Activated B cell treated with CpG ODN at 0.5 μM for 24 hours (primary cell): ENCODE data around the gene HSCB. TPM values are rescaled to one million over a fixed set of nuclear protein-coding genes. Genes with fewer than 3 reads are reported as not detected.
A peak's percentile ranks its signal among the peaks of the same experiment; 100 is the strongest.

Experiments
- ATAC-seq: fragments of 200-7000 bp; cut with Tn5 transposase; one replicate; pipeline ENCODE4 v1.10.0; 2021; ENCODE audit warnings: low read depth, mild to moderate bottlenecking, moderate library complexity
- CTCF ChIA-PET: fragments of 350-600 bp; sonication (Branson Sonifier 250); formaldehyde crosslinking; loops from one replicate; lab custom pipeline; 2021; ENCODE audit warnings: antibody characterized with exemption; lab: Charles Lee
- POLR2A ChIA-PET: fragments of 350-600 bp; sonication (Branson Sonifier 250); formaldehyde crosslinking; loops from one replicate; lab custom pipeline; 2021; ENCODE audit warnings: antibody characterized with exemption; lab: Charles Lee
- DNase-seq: peaks from one replicate; pipeline ENCODE4 v3.0.0; 2022
- H3K27ac Mint-ChIP-seq: one replicate; pipeline ENCODE4 v1.8.0; 2020; ENCODE audit warnings: mixed read lengths
- H3K27me3 Mint-ChIP-seq: one replicate; pipeline ENCODE4 v1.8.0; 2021; ENCODE audit warnings: mixed read lengths
- H3K36me3 Mint-ChIP-seq: one replicate; pipeline ENCODE4 v1.8.0; 2021; ENCODE audit warnings: low read depth, mixed read lengths
- H3K4me1 Mint-ChIP-seq: one replicate; pipeline ENCODE4 v1.8.0; 2021; ENCODE audit warnings: mixed read lengths
- H3K4me3 Mint-ChIP-seq: one replicate; pipeline ENCODE4 v1.8.0; 2020; ENCODE audit warnings: mild to moderate bottlenecking, mixed read lengths
- H3K9me3 Mint-ChIP-seq: one replicate; pipeline ENCODE4 v1.8.0; 2020; ENCODE audit warnings: mixed read lengths
- intact Hi-C: fragments of 100-400 bp; cut with micrococcal nuclease; formaldehyde crosslinking; loops from one replicate; pipeline ENCODE4 v1.15.1; 2024
- total RNA-seq: library from RNA; stranded (reverse); gene quantifications from 2 replicates; pipeline ENCODE4 v1.2.3, GENCODE V29; 2022
- TF ChIP-seq, protein P1 (sequence below): fragments of 200-600 bp; IDR thresholded peaks from one replicate; pipeline ENCODE4 v1.8.0; 2022; ENCODE audit warnings: antibody characterized with exemption, mild to moderate bottlenecking

HSCB gene
- total RNA-seq, 1 donor from 2014 or later: 17.0 TPM

DNA sequence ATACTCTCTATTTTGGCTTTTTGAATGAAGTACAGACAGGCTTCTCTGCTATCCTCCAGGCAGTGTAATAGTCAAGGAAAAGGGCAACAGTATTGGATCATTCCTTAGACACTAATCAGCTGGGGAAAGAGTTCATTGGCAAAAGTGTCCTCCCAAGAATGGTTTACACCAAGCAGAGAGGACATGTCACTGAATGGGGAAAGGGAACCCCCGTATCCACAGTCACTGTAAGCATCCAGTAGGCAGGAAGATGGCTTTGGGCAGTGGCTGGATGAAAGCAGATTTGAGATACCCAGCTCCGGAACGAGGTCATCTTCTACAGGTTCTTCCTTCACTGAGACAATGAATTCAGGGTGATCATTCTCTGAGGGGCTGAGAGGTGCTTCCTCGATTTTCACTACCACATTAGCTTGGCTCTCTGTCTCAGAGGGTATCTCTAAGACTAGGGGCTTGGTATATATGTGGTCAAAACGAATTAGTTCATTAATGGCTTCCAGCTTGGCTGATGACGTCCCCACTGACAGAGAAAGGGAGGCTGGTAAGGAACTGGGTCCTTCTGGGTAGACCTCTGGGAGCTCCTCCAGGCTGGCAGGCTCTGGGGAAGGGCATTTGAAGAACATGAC is 53.3 kb downstream of the HSCB start:
- CTCF ChIA-PET: interaction anchor here (1.0 kb wide), 1 partner anchor 34 kb away, joined by 3 read pairs; no protein-coding TSS in a partner anchor
- TF ChIP-seq, protein P1, sequence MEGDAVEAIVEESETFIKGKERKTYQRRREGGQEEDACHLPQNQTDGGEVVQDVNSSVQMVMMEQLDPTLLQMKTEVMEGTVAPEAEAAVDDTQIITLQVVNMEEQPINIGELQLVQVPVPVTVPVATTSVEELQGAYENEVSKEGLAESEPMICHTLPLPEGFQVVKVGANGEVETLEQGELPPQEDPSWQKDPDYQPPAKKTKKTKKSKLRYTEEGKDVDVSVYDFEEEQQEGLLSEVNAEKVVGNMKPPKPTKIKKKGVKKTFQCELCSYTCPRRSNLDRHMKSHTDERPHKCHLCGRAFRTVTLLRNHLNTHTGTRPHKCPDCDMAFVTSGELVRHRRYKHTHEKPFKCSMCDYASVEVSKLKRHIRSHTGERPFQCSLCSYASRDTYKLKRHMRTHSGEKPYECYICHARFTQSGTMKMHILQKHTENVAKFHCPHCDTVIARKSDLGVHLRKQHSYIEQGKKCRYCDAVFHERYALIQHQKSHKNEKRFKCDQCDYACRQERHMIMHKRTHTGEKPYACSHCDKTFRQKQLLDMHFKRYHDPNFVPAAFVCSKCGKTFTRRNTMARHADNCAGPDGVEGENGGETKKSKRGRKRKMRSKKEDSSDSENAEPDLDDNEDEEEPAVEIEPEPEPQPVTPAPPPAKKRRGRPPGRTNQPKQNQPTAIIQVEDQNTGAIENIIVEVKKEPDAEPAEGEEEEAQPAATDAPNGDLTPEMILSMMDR: no peak
- Mint-ChIP-seq H3K4me3 (no peak overlapping the region), H3K27ac (no peak overlapping the region), H3K36me3 (peaks cover 66% of the 10 kb centered on the region), H3K9me3 (no peaks in the 10 kb centered on the region), H3K4me1 (peaks cover 64% of the 10 kb centered on the region), H3K27me3 (no peaks in the 10 kb centered on the region)
- ATAC-seq: no peak
- DNase-seq: no peak
- POLR2A ChIA-PET: interaction anchor here (1.8 kb wide), 1 partner anchor 22 kb away, joined by 7 read pairs; the partner anchor contains the start of gene CCDC117
- intact Hi-C loops: loop anchor here (10.0 kb wide), 1 partner anchor 880 kb away; the partner anchor contains the start of gene PITPNB

DNA sequence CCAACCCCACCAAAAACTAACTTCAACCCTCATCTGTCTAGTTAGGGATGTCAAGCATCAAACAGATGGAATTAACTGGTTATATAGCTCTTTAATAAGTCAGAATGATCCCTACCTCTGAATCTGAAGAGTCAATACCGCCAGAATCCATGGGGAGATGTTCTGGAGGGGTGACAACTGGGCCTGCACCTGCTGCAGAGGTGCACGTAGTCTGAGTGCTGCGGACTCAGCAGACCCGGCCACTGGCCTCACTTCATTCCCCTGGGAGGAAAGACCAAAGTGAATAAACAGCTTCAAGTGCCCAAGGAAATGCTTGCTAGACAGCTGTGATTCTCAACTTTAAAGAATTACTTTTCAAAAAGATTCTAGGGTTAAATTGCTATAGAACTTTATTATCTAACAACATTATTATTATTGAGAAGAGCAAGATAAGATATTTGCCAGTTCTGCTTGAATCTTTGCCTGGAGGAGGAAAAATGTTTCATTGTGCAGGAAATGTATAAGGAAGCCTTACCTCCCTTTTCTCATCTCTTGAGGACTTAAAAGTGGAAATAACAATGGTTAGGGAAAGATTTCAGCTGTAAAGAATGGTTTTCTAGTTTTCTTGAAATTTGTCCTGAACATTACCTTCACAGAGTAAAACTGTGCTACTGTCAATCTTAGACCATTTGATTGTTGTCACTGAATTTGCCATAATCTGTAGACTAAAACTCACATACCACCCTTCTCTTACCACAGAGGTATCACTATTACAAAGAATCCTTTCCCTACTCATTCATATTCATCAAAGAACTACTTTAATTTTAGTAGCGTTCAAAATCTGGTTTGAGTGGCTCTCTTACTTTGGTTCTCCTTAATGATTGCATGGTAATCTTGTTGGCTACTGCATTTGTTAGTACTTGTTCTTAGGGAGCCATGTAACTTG is 54.4 kb downstream of the HSCB start:
- H3K27ac Mint-ChIP-seq: no peak overlapping the region
- H3K36me3 Mint-ChIP-seq: peaks cover 72% of the 10 kb centered on the region
- intact Hi-C loops: loop anchor here (10.0 kb wide), 1 partner anchor 881 kb away; the partner anchor contains the start of gene PITPNB
- H3K4me3 Mint-ChIP-seq: no peak overlapping the region
- ChIA-PET CTCF (no interaction called here), POLR2A (no interaction called here)
- TF ChIP-seq, protein P1: no peak
- DNase-seq: no peak
- no peaks in the 10 kb centered on the region for H3K27me3 Mint-ChIP-seq
- peaks cover 61% of the 10 kb centered on the region for H3K4me1 Mint-ChIP-seq
- no peaks in the 10 kb centered on the region for H3K9me3 Mint-ChIP-seq
- no peak for ATAC-seq

DNA sequence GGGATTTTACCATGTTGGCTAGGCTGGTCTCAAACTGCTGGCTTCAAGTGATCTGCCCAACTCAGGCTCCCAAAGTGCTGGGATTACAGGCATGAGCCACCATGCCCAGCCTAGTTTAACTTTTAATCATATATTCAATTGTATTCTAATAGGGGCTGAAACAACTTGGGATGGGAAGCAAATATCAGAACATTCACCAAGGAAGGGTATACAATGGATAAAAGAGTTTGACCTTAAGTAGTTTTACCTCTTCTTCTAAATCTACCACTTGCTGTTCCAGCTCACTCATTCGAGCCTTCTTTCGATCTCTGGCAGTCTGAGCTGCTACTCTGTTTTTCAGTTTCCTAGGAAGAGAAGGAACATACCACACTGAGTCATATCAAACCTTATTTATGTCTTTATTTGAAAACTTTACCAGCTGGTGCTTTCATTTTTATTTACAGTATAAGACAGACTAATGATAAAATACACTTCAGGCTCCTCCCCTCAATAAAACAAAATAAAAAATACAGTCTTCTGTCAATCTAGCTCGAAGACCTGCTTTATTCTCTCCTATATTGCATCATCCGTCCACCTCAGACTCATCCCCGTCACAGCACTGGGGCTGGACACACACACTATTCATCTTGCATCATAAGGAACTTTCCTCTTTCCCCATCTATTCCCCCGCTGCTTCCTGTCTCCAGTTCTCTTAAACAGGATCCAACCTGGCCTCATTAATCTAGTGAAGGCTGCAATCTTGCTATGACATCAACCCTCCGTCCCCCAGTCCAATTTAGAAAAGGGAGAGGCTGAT is 57.2 kb downstream of the HSCB start:
- Mint-ChIP-seq H3K36me3 (peaks cover 62% of the 10 kb centered on the region), H3K27ac (peak overlapping the region; percentile 87), H3K4me1 (peaks cover 56% of the 10 kb centered on the region), H3K27me3 (no peaks in the 10 kb centered on the region), H3K4me3 (peak overlapping the region; percentile 98), H3K9me3 (no peaks in the 10 kb centered on the region)
- ATAC-seq (no peak), DNase-seq (no peak)
- ChIA-PET CTCF (interaction anchor here (1.0 to 2.0 kb wide), 2 partner anchors 9 to 30 kb away, joined by 4 to 6 read pairs; no protein-coding TSS in a partner anchor), POLR2A (interaction anchor here (0.7 to 4.3 kb wide), 10 partner anchors 8 to 880 kb away, joined by 3 to 41 read pairs (median 8); partner anchors contain the start of genes CCDC117, CHEK2, HSCB and PITPNB)
- TF ChIP-seq, protein P1: no peak
- intact Hi-C loops: loop anchor here (1.0 to 10.0 kb wide), 2 partner anchors 26 to 884 kb away; partner anchors contain the start of gene PITPNB

DNA sequence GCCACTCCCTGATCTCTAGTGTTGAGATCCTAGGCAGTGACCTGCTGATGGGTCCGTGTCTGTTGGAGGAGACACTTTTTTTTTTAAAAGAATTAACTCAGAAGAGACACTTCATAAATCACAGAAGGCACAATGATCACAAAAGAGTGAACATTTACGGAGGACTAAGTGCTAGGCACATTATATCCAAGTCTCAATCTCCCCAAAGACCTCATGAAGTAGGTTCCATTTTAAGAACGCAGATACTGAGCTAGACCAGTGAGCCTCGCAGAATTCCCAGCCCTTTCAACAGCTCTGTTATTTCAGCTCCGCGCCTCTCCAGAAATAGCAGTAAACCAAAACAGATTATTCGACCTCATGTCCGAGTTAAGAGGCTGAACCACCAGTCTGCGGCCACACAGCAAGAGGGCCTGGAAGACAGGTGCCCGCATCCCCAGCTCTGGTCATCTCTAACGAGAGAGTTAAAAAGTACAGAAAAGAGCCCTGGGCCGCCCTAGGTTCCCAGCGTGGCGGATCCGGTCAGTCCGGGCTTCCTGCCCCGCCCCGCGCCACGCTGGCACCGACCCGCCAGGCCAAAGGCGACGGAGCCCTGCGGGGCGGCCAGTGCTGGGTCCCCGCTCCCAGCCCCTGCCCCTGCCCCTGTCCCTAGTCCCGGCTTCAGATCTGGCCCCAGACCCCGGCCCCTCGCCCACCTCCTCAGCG is 57.9 kb downstream of the HSCB start:
- ChIA-PET CTCF (interaction anchor here (2.0 kb wide), 1 partner anchor 29 kb away, joined by 6 read pairs; no protein-coding TSS in a partner anchor), POLR2A (interaction anchor here (0.7 to 4.3 kb wide), 13 partner anchors 9 to 880 kb away, joined by 3 to 41 read pairs (median 4); partner anchors contain the start of genes CCDC117, CHEK2, HSCB and PITPNB)
- Mint-ChIP-seq H3K27ac (peak overlapping the region; percentile 87), H3K4me1 (peaks cover 56% of the 10 kb centered on the region), H3K36me3 (peaks cover 54% of the 10 kb centered on the region), H3K9me3 (no peaks in the 10 kb centered on the region), H3K27me3 (no peaks in the 10 kb centered on the region), H3K4me3 (peak overlapping the region; percentile 98)
- DNase-seq (no peak), ATAC-seq (peak; percentile 36)
- TF ChIP-seq, protein P1: no peak
- intact Hi-C loops: loop anchor here (1.0 to 10.0 kb wide), 7 partner anchors 8 to 885 kb away; partner anchors contain the start of genes CHEK2, EWSR1, PITPNB and RHBDD3
